ENCODE data around the gene PIGU.
"Not testable (repeated sequence)": the region's sequence is repeated elsewhere in the genome, so short reads cannot be mapped to it uniquely, and the experiment has no call there.

The PIGU gene

DNA sequence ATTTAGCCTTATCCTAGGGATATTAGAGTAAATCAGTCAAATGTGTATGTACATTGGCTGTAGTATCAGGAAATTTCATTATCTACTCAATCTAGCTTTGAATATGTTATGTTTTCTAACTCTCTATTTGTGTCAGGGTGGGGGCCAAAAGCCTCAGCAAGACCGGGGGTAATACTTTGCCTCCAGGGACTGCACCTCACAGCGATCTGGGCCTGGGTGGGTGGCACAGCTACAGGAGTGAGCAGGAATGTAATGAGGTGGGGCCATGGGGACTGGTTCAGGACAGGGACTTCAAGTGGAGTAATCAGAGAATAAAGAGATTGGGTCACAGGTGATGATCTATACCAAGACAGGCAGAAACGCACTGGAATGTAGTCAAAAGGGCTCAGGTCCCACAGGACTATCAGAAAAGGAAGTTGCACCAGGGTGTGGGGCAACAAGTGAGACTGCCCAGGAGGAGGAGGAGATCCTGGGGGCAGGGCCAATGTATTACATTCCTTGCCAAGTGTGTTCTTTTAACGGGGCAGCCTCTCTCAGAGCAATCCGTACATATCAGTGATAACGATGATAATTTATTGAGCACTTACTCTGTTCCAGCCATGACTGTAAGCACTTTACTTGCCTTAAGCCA is 54.0 kb downstream of the PIGU start:
- Histone ChIP-seq H3K9me3 (ENCODE audit: severe bottlenecking) (no peaks in the 10 kb centered on the region), H3K27me3 (ENCODE audit: insufficient read depth, poor library complexity, severe bottlenecking) (no peaks in the 10 kb centered on the region), H3K4me3 (ENCODE audit: severe bottlenecking) (no peak overlapping the region), H3K36me3 (ENCODE audit: low read depth) (peaks cover 25% of the 10 kb centered on the region), H3K4me1 (ENCODE audit: insufficient read depth, poor library complexity, severe bottlenecking) (peaks cover 30% of the 10 kb centered on the region), H3K27ac (ENCODE audit: poor library complexity, severe bottlenecking) (peak overlapping the region; percentile 50)
- DNase-seq (ENCODE audit: low spot score) (peak; percentile 64), ATAC-seq (ENCODE audit: low read depth) (no peak)
- TF ChIP-seq, protein P1, sequence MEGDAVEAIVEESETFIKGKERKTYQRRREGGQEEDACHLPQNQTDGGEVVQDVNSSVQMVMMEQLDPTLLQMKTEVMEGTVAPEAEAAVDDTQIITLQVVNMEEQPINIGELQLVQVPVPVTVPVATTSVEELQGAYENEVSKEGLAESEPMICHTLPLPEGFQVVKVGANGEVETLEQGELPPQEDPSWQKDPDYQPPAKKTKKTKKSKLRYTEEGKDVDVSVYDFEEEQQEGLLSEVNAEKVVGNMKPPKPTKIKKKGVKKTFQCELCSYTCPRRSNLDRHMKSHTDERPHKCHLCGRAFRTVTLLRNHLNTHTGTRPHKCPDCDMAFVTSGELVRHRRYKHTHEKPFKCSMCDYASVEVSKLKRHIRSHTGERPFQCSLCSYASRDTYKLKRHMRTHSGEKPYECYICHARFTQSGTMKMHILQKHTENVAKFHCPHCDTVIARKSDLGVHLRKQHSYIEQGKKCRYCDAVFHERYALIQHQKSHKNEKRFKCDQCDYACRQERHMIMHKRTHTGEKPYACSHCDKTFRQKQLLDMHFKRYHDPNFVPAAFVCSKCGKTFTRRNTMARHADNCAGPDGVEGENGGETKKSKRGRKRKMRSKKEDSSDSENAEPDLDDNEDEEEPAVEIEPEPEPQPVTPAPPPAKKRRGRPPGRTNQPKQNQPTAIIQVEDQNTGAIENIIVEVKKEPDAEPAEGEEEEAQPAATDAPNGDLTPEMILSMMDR (IDR thresholded peaks at IDR 0.05; ENCODE audit: poor library complexity, severe bottlenecking), result no peak

DNA sequence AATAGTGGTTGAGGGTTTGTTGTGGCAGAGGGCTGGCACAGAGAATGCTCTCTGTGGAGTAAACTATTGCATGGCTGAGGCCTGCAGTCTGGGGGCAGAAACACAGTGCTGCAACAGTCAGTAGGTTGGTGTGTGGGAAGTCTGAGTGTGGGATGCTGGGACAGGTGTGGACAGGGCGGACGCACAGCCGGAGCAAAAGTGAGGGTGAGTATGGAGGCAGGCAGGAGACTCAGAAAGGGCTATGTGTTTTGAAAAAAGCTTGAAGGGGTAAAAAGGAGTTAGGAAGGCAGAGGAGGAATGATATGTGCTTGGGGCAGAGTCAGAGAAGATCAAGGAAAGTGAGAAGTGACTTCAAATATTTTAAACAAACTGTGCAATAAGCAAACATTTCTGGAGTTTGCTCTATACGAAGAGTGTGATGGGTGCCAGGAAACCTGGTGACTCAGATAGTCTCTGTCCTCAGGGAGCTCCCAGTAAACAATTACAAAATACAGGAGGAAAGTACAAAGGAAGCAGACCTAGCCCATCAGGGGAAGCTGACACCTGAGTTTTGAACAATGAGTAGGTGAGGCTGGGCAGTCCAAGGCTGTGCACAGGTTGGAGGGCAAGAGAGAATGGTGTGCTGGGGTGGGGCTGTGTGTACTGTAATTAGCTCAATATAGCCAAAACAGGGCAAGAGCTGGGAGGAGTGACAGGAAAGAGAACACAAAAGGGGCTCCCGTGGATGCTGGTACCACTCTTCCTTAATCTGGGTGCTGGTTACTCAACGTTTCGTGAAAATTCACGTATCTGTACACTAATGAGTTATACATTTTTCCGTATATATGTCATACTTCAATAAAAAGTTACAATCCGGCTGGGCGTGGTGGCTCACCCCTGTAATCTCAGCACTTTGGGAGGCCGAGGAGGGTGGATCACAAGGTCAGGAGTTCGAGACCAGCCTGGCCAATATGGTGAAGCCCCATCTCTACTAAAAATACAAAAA is 55.2 kb downstream of the PIGU start:
- peak; percentile 97 for ATAC-seq (ENCODE audit: low read depth)
- H3K27ac ChIP-seq (ENCODE audit: poor library complexity, severe bottlenecking), result peak overlapping the region; percentile 50
- H3K9me3 ChIP-seq (ENCODE audit: severe bottlenecking), result no peaks in the 10 kb centered on the region

DNA sequence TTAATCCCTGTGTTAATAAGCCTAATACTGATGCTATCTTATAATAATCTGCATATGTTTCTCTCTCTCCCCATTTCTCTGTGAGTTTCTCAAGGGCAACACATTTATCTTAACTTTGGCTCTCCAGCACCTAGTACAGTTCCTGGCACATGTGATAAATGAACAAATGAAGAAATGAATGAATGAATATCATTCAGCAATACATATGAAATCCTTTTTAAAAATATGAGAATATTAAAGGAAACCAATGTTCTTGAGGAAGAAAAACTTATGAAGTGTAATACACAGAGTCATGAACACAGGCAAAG is 55.9 kb downstream of the PIGU start:
- H3K27ac ChIP-seq (ENCODE audit: poor library complexity, severe bottlenecking), result peak overlapping the region; percentile 50
- no peak for DNase-seq (ENCODE audit: low spot score)
- TF ChIP-seq, protein P1 (IDR thresholded peaks at IDR 0.05; ENCODE audit: poor library complexity, severe bottlenecking), result no peak
- H3K4me1 ChIP-seq (ENCODE audit: insufficient read depth, poor library complexity, severe bottlenecking), result peaks cover 19% of the 10 kb centered on the region
- H3K36me3 ChIP-seq (ENCODE audit: low read depth), result peaks cover 27% of the 10 kb centered on the region
- no peak overlapping the region for H3K4me3 ChIP-seq (ENCODE audit: severe bottlenecking)
- H3K9me3 ChIP-seq (ENCODE audit: severe bottlenecking), result no peaks in the 10 kb centered on the region
- H3K27me3 ChIP-seq (ENCODE audit: insufficient read depth, poor library complexity, severe bottlenecking), result no peaks in the 10 kb centered on the region
- no peak for ATAC-seq (ENCODE audit: low read depth)

More for the DNA sequence above, 55.2 kb downstream of the PIGU start:
- peak; percentile 85 for DNase-seq (ENCODE audit: low spot score)
- Histone ChIP-seq H3K36me3 (ENCODE audit: low read depth) (peaks cover 21% of the 10 kb centered on the region), H3K4me3 (ENCODE audit: severe bottlenecking) (no peak overlapping the region), H3K4me1 (ENCODE audit: insufficient read depth, poor library complexity, severe bottlenecking) (peaks cover 19% of the 10 kb centered on the region), H3K27me3 (ENCODE audit: insufficient read depth, poor library complexity, severe bottlenecking) (no peaks in the 10 kb centered on the region)
- TF ChIP-seq, protein P1 (IDR thresholded peaks at IDR 0.05; ENCODE audit: poor library complexity, severe bottlenecking), result no peak

DNA sequence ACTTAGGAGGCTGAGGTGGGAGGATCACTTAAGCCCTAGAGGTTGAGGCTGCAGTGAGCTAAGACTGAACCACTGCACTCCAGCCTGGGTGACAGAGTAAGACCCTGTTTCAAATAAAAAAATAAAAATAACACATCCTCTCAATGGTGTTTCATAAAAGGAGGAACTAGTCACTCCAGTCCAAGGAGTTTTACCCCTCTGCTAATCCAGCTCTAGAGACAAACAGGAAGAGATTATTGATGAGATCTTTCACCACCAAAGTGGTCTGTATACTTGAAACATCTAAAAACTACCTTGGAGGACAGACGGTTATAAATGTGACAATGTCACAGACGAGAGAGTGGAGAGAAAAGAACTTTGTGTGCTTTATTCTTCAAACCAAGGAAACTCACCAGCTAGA is 58.2 kb downstream of the PIGU start:
- TF ChIP-seq, protein P1 (IDR thresholded peaks at IDR 0.05; ENCODE audit: poor library complexity, severe bottlenecking), result no peak
- Histone ChIP-seq H3K4me3 (ENCODE audit: severe bottlenecking) (no peak overlapping the region), H3K4me1 (ENCODE audit: insufficient read depth, poor library complexity, severe bottlenecking) (peaks cover 19% of the 10 kb centered on the region), H3K27me3 (ENCODE audit: insufficient read depth, poor library complexity, severe bottlenecking) (no peaks in the 10 kb centered on the region), H3K27ac (ENCODE audit: poor library complexity, severe bottlenecking) (no peak overlapping the region), H3K9me3 (ENCODE audit: severe bottlenecking) (no peaks in the 10 kb centered on the region), H3K36me3 (ENCODE audit: low read depth) (peaks cover 42% of the 10 kb centered on the region)
- DNase-seq (ENCODE audit: low spot score) (no peak), ATAC-seq (ENCODE audit: low read depth) (no peak)

DNA sequence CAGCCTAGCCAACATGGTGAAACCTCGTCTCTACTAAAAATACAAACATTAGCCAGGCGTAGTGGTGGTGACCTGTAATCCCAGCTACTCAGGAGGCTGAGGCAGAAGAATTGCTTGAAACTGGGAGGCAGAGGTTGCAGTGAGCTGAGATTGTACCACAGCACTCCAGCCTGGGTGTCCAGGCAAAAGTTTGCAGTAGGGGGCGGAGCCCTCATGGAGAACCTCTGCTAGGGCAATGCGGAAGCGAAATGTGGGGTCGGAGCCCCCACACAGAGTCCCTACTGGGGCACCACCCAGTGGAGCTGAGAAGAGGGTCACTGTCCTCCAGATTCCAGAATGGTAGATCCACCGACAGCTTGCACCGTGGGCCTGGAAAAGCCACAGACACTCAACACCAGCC is 60.0 kb downstream of the PIGU start:
- H3K27me3 ChIP-seq (ENCODE audit: insufficient read depth, poor library complexity, severe bottlenecking); H3K27ac ChIP-seq (ENCODE audit: poor library complexity, severe bottlenecking); ATAC-seq (ENCODE audit: low read depth); H3K9me3 ChIP-seq (ENCODE audit: severe bottlenecking); H3K4me3 ChIP-seq (ENCODE audit: severe bottlenecking): not testable (repeated sequence)
- peak; percentile 70 for DNase-seq (ENCODE audit: low spot score)
- Histone ChIP-seq H3K36me3 (ENCODE audit: low read depth) (peaks cover 37% of the 10 kb centered on the region), H3K4me1 (ENCODE audit: insufficient read depth, poor library complexity, severe bottlenecking) (peaks cover 10% of the 10 kb centered on the region)
